COR-L47 (cell line): ENCODE results near the gene AIMP1.

Experiments
- DNase-seq: peaks from one replicate; lab custom pipeline; 2025; lab: John Stamatoyannopoulos, UW

The AIMP1 gene

DNA sequence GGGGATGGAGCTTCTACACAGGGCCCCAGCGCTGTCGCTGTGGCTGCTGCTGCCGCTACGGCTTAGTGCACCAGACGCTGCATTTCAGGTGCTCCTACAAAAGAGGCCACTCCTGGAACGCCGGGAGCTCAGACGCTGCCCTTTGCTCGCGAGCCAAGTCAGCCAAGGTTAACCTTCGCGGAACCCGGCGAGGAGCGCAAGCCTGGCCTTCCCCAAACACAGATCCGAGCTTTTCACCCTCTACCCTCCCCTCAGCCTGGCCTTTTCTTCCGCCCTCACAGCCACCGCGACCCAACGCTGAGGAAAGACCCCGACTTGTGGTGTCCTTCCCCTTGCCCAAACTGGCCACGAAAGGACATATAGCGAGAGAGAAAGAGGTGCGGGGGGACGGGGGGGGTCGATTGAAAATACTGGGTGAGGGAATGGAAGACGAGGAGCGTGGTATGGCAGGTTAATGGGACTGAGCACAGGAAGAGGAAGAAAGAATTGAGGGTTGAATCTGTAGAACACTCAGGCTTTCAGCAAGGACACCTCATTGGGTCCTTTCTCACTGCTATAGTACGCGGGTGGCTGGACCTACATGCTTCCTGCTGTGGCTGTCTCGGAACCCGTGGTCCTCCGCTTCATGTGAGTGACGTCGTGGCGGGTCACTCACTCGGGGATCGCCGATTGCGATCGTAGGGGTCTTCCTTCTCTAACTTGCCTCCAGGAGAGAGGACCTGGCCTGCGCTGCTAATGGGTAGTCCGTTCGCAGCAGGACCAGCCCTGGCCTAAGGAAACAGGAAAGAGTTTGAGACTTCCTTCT is at the start of gene AIMP1, which contains the start of gene TBCK:
Gene AIMP1, plus strand, starts transcription at position 583 of the 805 bp plus-strand sequence. CDS start 8,460 bp downstream, outside the sequence.
Gene TBCK, minus strand, starts transcription at position 242 of the 805 bp plus-strand sequence. CDS start 7,249 bp downstream, outside the sequence.
- peak; percentile 88 for DNase-seq

DNA sequence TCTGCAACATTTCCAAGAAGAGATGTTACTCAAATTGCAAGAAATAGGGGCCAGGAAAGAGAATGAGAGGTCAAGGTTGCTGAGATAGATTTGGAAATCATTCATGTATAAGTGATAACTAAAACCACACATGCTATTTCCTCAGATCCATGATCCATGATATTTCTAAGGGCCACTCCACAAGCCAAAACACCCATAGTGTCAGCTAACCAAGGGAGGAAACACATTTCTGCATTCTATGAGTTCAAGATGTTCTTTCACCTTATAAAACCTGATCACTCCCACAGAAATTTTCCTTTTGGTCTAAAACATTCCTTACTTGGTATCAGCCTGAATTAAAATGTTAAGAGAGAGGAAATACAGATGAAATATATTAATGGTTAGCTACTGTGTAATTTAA is 47.6 kb upstream of the AIMP1 start:
- no peak for DNase-seq

DNA sequence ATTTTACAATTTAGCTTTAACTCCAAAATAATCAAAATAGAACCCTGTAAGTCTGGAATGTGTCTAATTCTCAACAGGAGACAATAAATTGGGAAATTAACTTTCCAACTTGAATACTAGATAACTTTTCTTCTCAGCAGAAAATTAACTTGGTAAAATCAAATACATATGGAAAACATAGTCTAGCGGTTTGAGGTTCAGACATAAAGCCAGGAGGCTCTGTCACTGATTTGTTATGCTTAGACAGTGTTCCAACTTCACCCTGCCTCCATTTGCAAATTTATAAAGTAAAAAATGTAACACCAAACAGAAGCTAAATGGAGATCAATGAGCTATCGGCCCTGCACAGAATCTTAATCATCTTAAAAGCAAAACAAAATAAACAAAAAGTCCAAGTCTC is 46.6 kb upstream of the AIMP1 start:
- DNase-seq, result no peak

DNA sequence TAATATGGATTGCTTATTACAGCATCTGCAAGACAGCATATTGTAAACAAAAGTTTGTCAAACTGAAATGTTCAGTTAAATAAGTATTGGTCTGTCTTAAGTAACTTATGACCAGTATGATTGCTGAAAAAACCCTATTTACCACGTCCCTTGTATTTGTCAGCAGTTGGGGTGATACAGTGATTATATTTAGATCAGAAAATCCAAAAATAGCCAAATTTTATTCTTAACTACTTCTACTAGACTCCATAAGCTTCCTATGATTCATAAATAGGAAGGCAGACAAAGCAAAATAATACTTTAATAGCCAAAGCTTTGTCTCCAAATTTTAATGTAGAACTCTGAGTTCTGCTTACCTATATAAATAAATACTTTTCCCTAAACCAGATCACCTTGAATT is 45.6 kb upstream of the AIMP1 start:
- DNase-seq, result no peak

DNA sequence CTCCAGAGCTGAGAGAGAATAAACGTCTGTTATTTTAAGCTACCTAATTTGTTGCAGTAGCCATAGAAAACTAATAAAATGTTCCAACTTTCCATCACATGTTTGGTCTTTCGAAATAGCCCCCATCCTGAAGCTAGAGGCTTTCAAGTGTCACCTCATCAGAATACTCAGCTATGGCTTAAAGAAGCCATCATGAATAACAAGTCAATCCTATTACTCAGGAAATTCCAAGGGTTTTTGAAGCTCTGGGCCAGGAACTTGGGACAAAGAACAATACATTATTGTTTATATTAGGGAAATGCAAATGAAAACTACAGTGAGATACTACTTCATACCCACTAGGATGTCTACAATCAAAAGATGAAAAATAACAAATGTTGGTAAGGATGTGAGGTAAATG is 42.5 kb upstream of the AIMP1 start:
- no peak for DNase-seq

DNA sequence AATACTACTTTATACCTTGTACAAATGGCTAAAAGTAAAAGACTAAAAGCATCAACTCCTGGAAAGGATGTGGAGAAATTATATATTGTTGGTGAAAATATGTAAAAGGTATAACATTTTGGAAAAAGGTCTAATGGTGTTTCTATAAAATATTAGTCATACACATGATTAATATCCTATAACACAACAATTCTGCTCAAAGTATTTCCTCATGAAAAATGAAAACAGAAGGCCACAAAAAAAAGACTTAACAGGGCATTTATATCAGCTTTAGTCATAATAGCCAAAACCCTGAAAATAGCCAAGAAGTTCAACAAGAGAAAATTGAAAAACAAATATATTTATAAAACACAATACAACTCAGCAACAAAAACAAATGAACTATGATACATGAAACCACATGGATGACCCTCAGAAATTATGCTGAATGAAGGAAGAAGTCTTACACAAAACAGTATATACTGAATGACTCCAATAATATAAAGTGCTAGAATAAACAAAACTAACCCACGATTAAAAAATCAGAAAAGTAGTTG is 39.1 kb upstream of the AIMP1 start:
- no peak for DNase-seq

DNA sequence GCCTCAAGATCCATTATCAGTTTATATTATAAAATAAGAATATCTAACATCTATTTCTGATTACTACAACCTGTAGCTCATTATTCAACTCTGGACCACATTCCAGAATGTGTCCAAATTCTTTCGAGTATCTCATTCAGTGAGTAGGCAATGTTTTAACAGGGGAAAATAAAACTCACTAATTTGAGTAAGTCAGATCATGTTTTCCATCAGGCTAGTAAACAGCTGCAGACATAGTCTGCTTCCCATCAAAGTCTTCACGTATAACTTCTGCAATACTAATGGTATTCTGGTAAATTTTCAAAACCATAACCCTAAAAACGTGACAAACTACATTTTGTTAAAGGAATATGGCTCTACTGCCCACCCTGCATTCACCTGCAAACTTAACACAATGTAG is 32.1 kb upstream of the AIMP1 start:
- no peak for DNase-seq

DNA sequence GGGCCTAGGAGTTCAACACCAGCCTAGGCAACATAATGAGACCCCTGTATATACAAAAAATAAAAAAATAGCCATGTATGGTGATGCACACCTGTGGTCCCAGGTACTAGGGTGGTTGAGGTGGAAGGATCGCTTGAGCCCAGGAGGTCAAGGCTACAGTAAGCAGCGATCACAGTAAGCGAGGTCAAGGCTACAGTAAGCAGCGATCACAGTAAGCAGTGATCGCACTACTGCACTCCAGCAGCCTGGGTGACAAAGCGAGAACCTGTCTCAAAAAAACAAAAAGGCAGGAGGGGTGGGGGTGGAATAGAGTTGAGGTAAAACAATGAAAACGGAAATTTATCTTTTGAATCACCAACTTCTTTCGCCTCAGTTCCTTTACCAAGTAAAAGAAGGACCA is 29.7 kb upstream of the AIMP1 start:
- DNase-seq, result no peak

DNA sequence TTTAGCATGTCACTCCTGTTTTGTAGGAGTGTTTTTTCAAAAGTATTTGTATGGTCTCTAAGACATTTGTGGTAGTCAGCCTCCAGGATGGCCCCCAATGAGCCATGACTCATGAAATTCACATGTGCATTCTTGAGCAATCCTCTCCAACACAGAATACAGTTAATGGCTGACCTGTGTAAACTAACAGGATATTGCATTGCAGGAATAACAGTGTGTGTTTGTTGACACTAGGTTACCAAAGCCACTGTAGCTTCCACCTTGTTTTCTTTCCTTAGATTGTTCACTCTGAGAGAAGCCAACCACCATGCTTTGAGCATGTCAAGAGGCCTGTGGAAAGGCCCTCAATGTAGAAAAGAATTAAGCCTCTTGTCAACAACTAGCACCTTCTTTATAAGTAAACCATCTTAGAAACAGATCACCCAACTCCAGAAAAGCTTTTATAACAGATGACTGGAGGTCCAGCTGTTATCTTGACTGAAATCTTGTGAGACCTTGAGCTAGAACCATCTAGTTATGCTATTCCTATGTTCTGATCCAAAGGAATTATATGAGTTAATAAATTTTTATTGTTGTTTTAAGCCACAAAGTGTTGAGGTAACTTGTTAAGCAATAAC is 28.9 kb upstream of the AIMP1 start:
- no peak for DNase-seq

DNA sequence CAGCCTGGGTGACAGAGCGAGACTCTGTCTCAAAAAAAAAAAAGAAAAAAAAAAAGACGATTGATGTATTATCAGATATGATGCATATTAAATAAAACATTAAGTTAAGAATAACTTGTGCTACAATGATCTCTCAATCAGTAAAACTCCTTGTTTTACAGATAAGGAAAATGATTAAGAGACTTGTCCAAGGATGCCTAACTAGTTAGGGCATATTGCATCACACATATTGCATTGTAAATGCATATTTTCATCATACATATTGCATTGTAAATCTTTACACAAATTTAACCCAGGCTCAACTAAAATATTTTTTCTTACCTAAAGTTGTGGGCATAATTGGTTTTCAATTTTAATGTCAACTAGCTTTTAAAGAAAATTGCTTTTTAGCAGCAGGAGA is 26.6 kb upstream of the AIMP1 start:
- no peak for DNase-seq

DNA sequence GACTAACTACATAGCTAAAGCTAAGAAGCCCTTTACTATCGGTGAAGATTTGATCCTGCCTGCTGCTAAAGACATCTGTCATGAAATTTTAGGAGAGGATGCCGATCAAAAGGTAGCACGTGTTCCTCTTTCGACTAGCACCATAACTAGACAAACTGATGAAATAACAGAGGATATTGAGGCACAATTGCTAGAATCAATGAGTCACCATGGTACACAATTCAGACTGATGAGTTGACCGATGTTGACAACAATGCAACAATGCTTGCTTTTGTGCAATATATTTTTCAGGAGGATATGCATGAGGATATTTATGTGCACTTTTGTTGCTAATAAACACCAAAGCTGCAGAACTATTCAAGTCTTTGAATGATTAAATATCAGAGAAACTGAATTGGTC is 24.7 kb upstream of the AIMP1 start:
- no peak for DNase-seq

DNA sequence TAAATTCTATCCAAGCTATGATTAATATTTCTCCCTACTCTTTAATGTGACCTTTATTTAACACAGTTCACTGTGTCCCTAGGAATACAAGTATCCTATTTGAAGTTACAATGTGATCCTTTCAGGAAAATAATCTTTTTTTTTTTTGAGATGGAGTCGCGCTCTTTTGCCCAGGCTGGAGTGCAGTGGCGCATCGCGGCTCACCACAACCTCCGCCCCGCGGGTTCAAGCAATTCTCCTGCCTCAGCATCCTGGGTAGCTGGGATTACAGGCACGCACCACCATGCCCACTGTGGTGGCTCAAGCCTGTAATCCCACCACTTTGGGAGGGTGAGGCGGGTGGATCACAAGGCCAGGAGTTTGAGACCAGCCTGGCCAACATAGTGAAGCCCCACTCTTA is 22.3 kb upstream of the AIMP1 start:
- DNase-seq, result no peak

DNA sequence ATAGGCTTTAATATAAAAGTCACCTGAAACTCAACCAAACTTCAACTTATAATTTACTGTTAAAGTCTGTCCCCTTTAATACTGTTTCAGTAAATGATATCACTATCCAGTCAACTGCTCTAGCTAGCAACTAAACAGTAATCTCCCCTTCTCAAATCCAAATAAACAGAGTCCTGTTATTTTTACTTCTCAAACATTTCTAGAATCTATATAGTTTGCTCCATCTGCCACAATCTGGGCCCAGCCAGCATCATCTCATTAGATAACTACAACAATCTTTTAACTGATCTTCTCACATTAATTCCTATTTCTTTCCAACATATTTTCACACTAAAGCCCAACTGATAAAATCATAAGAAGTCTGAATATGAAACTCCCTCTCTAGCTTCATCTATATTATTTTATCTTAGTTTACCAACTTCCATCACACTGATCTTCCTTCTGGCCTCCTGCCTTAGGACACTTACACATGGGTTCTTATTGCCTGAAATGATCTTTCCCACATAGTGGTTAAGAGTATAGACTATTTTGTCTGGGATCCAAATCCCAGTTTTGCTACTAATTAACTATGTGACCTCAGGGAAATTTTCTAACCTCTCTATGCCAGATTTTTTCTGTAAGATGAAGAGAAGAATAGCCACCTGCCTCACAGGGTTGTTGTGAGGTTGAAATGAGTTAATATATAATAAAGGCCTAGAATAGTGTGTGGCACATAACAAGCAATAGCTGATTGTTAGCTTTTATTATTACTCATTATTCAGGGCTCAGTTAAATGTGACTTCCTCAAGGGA is 18.9 kb upstream of the AIMP1 start:
- no peak for DNase-seq

DNA sequence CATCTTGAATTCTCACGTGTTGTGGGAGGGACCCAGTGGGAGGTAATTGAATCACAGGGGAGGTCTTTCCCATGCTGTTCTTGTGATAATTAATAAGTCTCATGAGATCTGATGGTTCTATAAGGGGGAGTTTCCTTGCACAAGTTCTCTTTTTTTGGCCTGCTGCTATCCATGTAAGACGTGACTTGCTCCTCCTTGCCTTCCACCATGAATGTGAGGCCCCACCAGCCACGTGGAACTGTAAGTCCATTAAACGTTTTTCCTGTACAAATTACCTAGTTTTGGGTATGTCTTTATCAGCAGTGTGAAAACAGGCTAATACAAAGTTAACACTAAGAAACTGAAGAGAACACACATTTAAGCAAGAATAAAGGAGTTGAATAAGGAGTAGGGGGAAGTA is 16.4 kb upstream of the AIMP1 start:
- DNase-seq, result no peak

DNA sequence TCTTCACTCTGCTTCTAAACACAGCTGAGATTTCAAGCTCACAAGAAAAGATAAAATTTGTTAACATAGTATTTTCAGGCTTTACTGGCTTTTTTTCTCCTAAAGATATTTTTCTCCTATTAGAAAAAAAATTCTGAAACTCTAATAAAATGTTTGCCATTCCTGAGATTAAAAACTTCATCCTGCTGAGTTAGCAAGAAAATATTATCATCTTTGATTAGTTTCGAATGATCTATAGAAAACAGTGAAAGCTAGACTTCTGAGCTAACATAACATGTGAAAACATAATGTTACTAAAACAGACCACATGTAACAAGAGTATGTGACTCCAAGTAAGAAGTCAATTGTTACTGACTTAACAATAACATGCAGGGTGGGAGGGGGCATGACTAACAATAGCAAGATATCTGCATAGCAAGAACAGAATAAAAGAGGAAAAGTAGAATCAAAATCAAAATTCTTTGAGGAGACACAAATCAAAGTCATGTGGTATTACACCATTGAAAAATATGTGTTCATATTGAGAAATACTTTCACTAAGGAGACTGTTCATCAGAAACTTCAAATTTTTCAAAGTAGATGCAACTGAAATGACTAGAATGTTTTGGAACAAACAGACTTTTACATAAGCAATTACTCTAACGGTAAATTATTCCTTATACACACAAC is 14.8 kb upstream of the AIMP1 start:
- no peak for DNase-seq

DNA sequence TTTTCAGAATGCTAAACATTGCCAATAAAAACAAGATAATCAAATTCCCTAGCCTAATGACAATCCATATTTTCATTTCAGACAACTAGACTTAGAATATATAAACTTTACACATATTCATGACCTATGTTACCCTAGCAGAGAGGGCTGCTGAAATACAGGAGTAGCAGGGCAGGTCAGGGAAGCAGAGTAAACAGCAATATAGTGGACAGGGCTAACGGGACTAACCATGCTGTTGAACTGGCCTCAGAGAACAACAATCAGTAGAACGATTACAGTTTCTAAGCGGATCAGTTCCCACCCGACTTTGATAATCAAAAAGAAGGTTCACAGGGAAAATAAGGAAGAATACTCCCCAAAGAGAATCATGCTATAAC is 14.3 kb upstream of the AIMP1 start:
- no peak for DNase-seq

DNA sequence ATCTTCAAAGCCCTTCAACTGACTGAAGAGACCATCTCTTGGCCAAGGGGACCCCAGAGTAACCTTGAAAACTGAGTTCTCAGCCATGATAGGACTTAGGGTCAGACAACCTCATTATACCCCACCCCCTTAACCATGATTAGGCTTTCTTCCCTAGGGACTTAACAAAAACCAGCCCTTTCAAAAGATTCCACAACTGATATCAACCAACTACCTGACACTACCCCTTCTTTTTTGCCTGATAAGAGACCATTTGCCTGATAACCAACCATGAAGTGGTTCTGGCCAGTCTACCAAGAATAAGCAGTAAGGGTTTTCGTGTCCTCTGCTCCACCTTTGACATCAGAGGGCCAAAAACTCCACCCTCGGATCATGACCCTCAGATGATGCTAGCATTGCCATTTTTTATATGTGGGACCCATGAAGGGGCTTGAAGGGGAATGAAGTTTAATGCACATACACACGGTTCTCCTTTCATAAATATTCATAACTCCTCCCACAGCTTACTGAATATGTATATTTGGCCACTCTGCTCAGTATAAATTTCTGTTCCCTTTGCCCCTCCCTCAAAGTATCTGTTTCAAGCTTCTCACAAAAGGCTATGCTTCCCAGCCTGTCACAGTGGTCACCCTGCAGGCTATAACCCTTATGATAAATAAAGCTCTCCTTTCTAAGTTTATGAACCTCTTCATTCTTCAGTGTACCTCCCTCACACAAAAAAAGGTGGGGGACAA is 12.6 kb upstream of the AIMP1 start:
- DNase-seq, result no peak

DNA sequence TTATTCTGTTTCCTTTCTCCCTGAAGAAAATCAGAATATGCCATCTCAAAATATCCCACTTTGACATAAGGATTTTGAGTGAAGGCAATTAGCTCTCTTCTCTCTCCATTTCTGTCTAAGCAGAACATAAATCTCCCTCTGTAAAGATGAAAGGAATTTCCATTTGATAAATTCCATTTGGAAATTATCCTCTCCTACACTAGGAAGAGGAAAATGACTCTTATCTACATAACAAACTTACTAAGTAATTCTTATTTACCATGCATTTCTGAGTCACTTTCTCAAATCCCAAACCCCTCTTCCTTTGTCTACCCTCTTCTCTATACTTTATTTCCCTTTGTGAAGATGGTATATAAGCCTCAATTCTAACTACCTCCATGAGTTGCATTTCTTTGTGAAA is 11.7 kb upstream of the AIMP1 start:
- DNase-seq, result no peak

DNA sequence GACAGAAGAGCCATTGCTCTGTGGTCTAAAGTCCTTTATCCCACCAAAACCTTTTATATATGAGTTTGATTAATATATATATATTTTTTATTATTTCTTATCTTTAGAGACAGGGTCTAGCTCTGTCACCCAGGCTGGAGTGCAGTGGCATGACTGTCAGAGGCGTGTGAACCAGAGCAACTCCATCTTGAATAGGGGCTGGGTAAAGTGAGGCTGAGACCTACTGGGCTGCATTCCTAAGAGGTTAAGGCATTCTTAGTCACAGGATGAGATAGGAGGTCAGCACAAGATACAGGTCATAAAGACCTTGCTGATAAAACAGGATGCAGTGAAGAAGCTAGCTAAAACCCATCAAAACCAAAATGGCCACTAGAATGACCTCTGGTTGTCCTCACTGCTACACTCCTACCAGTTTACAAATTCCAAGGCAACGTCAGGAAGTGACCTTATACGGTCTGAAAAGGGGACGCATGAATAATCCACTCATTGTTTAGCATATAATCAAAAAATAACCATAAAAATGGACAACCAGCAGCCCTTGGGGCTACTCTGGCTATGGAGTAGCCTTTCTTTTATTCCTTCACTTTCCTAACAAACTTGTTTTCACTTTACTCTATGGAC is 10.8 kb upstream of the AIMP1 start:
- no peak for DNase-seq

DNA sequence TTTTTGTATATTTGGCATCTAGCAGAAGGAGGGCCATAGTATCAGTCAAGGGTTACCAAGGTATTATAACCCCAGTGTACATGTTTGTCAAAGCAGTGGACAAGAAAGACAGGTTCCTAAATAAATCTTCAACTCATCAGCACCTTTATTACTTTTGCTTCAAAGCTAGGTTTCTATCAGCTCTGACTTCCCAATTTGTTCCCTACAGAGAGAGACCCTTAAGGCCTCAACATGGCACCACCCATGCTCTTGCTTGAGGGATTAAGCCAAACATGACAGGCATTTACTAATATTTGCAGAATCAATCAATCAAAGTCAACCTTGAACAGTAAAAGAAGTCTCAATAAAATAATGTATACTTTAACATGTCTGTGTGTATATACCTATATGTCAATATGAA is 9.8 kb upstream of the AIMP1 start:
- no peak for DNase-seq

DNA sequence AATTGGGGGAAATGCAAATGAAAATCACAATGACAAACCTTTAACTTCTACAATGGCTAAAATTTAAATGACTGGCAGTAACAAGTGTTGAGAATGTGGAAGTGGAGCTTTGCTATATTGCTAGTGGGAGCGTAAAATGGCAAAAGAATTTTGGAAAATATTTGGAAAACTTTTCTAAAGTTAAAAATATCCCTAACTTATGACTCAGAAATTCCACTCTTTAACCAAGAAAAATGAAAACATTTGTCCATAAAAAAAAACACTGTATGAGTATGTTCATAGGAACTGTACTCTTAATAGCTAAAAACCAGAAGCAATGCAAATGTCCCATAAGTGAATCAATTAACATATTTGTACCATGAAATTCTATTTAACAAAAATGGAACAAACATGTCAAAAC is 4.0 kb upstream of the AIMP1 start:
- DNase-seq, result no peak
